HAP-1 (cell line): ENCODE results near the gene KRTAP9-7.
A peak's percentile ranks its signal among the peaks of the same experiment; 100 is the strongest.

Source experiments
- DNase-seq, 2 experiments: peaks; one replicate each; pipeline ENCODE4 v3.0.0-alpha.2; 2016 to 2020; ENCODE audit warnings: low spot score in 2 of 2
- H3K27me3 ChIP-seq: fragments of 250-450 bp; sonication (Bioruptor Pico); 2 replicates; pipeline ENCODE4 v1.5.1; 2020; ENCODE audit warnings: low read depth, mild to moderate bottlenecking, moderate library complexity
- H3K36me3 ChIP-seq: fragments of 250-450 bp; sonication (Bioruptor Pico); replicated peaks from 2 replicates; pipeline ENCODE4 v1.5.1; 2020; ENCODE audit warnings: mild to moderate bottlenecking
- H3K4me1 ChIP-seq: fragments of 250-450 bp; sonication (Bioruptor Pico); 2 replicates; pipeline ENCODE4 v1.5.1; 2020; ENCODE audit warnings: mild to moderate bottlenecking
- H3K4me3 ChIP-seq: fragments of 250-450 bp; sonication (Bioruptor Pico); 2 replicates; pipeline ENCODE4 v1.5.1; 2020; ENCODE audit warnings: mild to moderate bottlenecking, moderate library complexity
- H3K9me3 ChIP-seq: fragments of 250-450 bp; sonication (Bioruptor Pico); 2 replicates; pipeline ENCODE4 v1.5.1; 2020; ENCODE audit warnings: mild to moderate bottlenecking, moderate library complexity
- in situ Hi-C: fragments of 300-500 bp; cut with MboI; formaldehyde crosslinking; loops from 3 replicates; pipeline ENCODE4 v1.14.3; 2020; ENCODE audit warnings: low sequenced_read_pairs, inconsistent platforms, mixed read lengths

Gene KRTAP9-7

GRCh38 chr17:41318231-41318630 lies 42.7 kb downstream of the KRTAP9-7 start:
- Histone ChIP-seq H3K27me3 (peaks cover 8% of the 10 kb centered on the region; the same call in 1 of the 2 replicates), H3K9me3 (no peaks in the 10 kb centered on the region), H3K4me1 (no peaks in the 10 kb centered on the region), H3K4me3 (no peak overlapping the region), H3K36me3 (no peaks in the 10 kb centered on the region)
- in situ Hi-C loops: no loop called here
- no peak for DNase-seq

- Histone ChIP-seq H3K4me3 (no peak overlapping the region), H3K9me3 (no peaks in the 10 kb centered on the region), H3K27me3 (no peaks in the 10 kb centered on the region), H3K4me1 (no peaks in the 10 kb centered on the region), H3K36me3 (no peaks in the 10 kb centered on the region)
- DNase-seq: peak; percentile 15 to 21
- in situ Hi-C loops: no loop called here
Observed at GRCh38 chr17:41322094-41322902, 46.8 kb downstream of the KRTAP9-7 start.

GRCh38 chr17:41322903-41323895 lies 47.7 kb downstream of the KRTAP9-7 start:
- no peak overlapping the region for H3K4me3 ChIP-seq
- no peaks in the 10 kb centered on the region for H3K36me3 ChIP-seq
- no peak for DNase-seq
- H3K9me3 ChIP-seq: no peaks in the 10 kb centered on the region
- H3K4me1 ChIP-seq: no peaks in the 10 kb centered on the region
- H3K27me3 ChIP-seq: no peaks in the 10 kb centered on the region
- in situ Hi-C loops: no loop called here

GRCh38 chr17:41324180-41325075 lies 48.9 kb downstream of the KRTAP9-7 start:
- H3K4me1 ChIP-seq: no peaks in the 10 kb centered on the region
- in situ Hi-C loops: loop anchor here (25.0 kb wide), 2 partner anchors 338 to 412 kb away; no protein-coding TSS in a partner anchor
- peak in 1 of 2 experiments; percentile 25 for DNase-seq

GRCh38 chr17:41325126-41325525 lies 49.6 kb downstream of the KRTAP9-7 start:
- no peaks in the 10 kb centered on the region for H3K36me3 ChIP-seq

More at GRCh38 chr17:41324180-41325075, 48.9 kb downstream of the KRTAP9-7 start:
- Histone ChIP-seq H3K36me3 (no peaks in the 10 kb centered on the region), H3K9me3 (no peaks in the 10 kb centered on the region), H3K27me3 (no peaks in the 10 kb centered on the region), H3K4me3 (no peak overlapping the region)

GRCh38 chr17:41325611-41326010 lies 50.1 kb downstream of the KRTAP9-7 start:
- Histone ChIP-seq H3K9me3 (no peaks in the 10 kb centered on the region), H3K36me3 (no peaks in the 10 kb centered on the region), H3K4me1 (no peaks in the 10 kb centered on the region), H3K27me3 (no peaks in the 10 kb centered on the region), H3K4me3 (no peak overlapping the region)
- in situ Hi-C loops: loop anchor here (25.0 kb wide), 2 partner anchors 337 to 413 kb away; no protein-coding TSS in a partner anchor
- DNase-seq: no peak

More at GRCh38 chr17:41325126-41325525, 49.6 kb downstream of the KRTAP9-7 start:
- DNase-seq: no peak
- in situ Hi-C loops: loop anchor here (25.0 kb wide), 2 partner anchors 337 to 413 kb away; no protein-coding TSS in a partner anchor
- no peaks in the 10 kb centered on the region for H3K4me1 ChIP-seq
- no peaks in the 10 kb centered on the region for H3K9me3 ChIP-seq
- no peak overlapping the region for H3K4me3 ChIP-seq
- H3K27me3 ChIP-seq: no peaks in the 10 kb centered on the region
